Measurements from ENCODE around the gene CDH13.

Gene CDH13

GRCh38 chr16:83715217-83715920 is 1088.6 kb downstream of the CDH13 start:
- Histone ChIP-seq H4K20me1 (ENCODE audit: control insufficient read depth, insufficient read depth, low read depth, low read length) (no peaks in the 10 kb centered on the region), H3K4me1 (ENCODE audit: control insufficient read depth, low read length) (no peaks in the 10 kb centered on the region), H3K9me2 (replicated peaks; ENCODE audit: control insufficient read depth, low read length) (no peaks in the 10 kb centered on the region), H3K27me3 (ENCODE audit: control insufficient read depth, low read length) (no peaks in the 10 kb centered on the region), H3K27ac (ENCODE audit: low read depth, low read length) (no peak overlapping the region), H3F3A (ENCODE audit: control insufficient read depth, insufficient read depth) (no peaks in the 10 kb centered on the region), H3K4me2 (ENCODE audit: low read length) (no peak overlapping the region), H3K4me3 (ENCODE audit: low read length) (no peak overlapping the region), H3K79me2 (ENCODE audit: control insufficient read depth, low read length) (no peaks in the 10 kb centered on the region), H3K36me3 (ENCODE audit: control insufficient read depth, low read length) (no peaks in the 10 kb centered on the region), H3K9me3 (ENCODE audit: control insufficient read depth, insufficient read depth, low read length) (no peaks in the 10 kb centered on the region; the same call in 1 of the 2 replicates)
- no peak for TF ChIP-seq CTCF (IDR thresholded peaks at IDR 0.05; ENCODE audit: low read depth, low read length, poor library complexity, severe bottlenecking)
- no peak for TF ChIP-seq EZH2phosphoT487 (IDR thresholded peaks at IDR 0.05; ENCODE audit: borderline replicate concordance, low read length)

- Histone ChIP-seq H3K27me3 (ENCODE audit: control insufficient read depth, low read length) (no peaks in the 10 kb centered on the region), H3K9me3 (ENCODE audit: control insufficient read depth, insufficient read depth, low read length) (no peaks in the 10 kb centered on the region; the same call in 1 of the 2 replicates), H3K4me1 (ENCODE audit: control insufficient read depth, low read length) (no peaks in the 10 kb centered on the region), H3K9me2 (replicated peaks; ENCODE audit: control insufficient read depth, low read length) (no peaks in the 10 kb centered on the region), H3F3A (ENCODE audit: control insufficient read depth, insufficient read depth) (no peaks in the 10 kb centered on the region), H3K79me2 (ENCODE audit: control insufficient read depth, low read length) (no peaks in the 10 kb centered on the region), H3K36me3 (ENCODE audit: control insufficient read depth, low read length) (no peaks in the 10 kb centered on the region), H3K4me3 (ENCODE audit: low read length) (no peak overlapping the region), H4K20me1 (ENCODE audit: control insufficient read depth, insufficient read depth, low read depth, low read length) (no peaks in the 10 kb centered on the region), H3K27ac (ENCODE audit: low read depth, low read length) (no peak overlapping the region), H3K4me2 (ENCODE audit: low read length) (no peak overlapping the region)
- TF ChIP-seq CTCF (IDR thresholded peaks at IDR 0.05; ENCODE audit: low read depth, low read length, poor library complexity, severe bottlenecking): no peak
- no peak for TF ChIP-seq EZH2phosphoT487 (IDR thresholded peaks at IDR 0.05; ENCODE audit: borderline replicate concordance, low read length)
Measured at GRCh38 chr16:83717308-83717707, 1090.5 kb downstream of the CDH13 start.

- Histone ChIP-seq H4K20me1 (ENCODE audit: control insufficient read depth, insufficient read depth, low read depth, low read length) (no peaks in the 10 kb centered on the region), H3K4me2 (ENCODE audit: low read length) (no peak overlapping the region), H3K27ac (ENCODE audit: low read depth, low read length) (no peak overlapping the region), H3K9me2 (replicated peaks; ENCODE audit: control insufficient read depth, low read length) (no peaks in the 10 kb centered on the region), H3K4me3 (ENCODE audit: low read length) (no peak overlapping the region), H3K4me1 (ENCODE audit: control insufficient read depth, low read length) (no peaks in the 10 kb centered on the region), H3K36me3 (ENCODE audit: control insufficient read depth, low read length) (no peaks in the 10 kb centered on the region), H3K79me2 (ENCODE audit: control insufficient read depth, low read length) (no peaks in the 10 kb centered on the region), H3K9me3 (ENCODE audit: control insufficient read depth, insufficient read depth, low read length) (no peaks in the 10 kb centered on the region; the same call in 1 of the 2 replicates), H3F3A (ENCODE audit: control insufficient read depth, insufficient read depth) (no peaks in the 10 kb centered on the region), H3K27me3 (ENCODE audit: control insufficient read depth, low read length) (no peaks in the 10 kb centered on the region)
- no peak for TF ChIP-seq CTCF (IDR thresholded peaks at IDR 0.05; ENCODE audit: low read depth, low read length, poor library complexity, severe bottlenecking)
- no peak for TF ChIP-seq EZH2phosphoT487 (IDR thresholded peaks at IDR 0.05; ENCODE audit: borderline replicate concordance, low read length)
Measured at GRCh38 chr16:83717814-83718213, 1091.0 kb downstream of the CDH13 start.

All from DOHH2 (cell line).